ENCODE measurements around the gene JAZF1.

GRCh38 chr7:27781188-27781587, 399.4 kb downstream of the JAZF1 start:
- TF ChIP-seq CTCF (IDR thresholded peaks at IDR 0.05; ENCODE audit: low read length) (no peak), EZH2 (IDR thresholded peaks at IDR 0.05; ENCODE audit: borderline replicate concordance, low read length) (no peak)

Data from OCI-LY1 (cell line).